Stimulated activated CD8-positive, alpha-beta memory T cell treated with anti-CD3 and anti-CD28 coated beads, Interleukin-12 subunit alpha, Interleukin-12 subunit beta, amount 100 ng/mL, for 24 hours (primary cell): Measurements from ENCODE around the gene N4BP2.

ENCODE experiments used
- DNase-seq: peaks from one replicate; pipeline ENCODE4 v3.0.0-alpha.2; 2020; ENCODE audit errors: extremely low read depth

N4BP2 gene

DNA sequence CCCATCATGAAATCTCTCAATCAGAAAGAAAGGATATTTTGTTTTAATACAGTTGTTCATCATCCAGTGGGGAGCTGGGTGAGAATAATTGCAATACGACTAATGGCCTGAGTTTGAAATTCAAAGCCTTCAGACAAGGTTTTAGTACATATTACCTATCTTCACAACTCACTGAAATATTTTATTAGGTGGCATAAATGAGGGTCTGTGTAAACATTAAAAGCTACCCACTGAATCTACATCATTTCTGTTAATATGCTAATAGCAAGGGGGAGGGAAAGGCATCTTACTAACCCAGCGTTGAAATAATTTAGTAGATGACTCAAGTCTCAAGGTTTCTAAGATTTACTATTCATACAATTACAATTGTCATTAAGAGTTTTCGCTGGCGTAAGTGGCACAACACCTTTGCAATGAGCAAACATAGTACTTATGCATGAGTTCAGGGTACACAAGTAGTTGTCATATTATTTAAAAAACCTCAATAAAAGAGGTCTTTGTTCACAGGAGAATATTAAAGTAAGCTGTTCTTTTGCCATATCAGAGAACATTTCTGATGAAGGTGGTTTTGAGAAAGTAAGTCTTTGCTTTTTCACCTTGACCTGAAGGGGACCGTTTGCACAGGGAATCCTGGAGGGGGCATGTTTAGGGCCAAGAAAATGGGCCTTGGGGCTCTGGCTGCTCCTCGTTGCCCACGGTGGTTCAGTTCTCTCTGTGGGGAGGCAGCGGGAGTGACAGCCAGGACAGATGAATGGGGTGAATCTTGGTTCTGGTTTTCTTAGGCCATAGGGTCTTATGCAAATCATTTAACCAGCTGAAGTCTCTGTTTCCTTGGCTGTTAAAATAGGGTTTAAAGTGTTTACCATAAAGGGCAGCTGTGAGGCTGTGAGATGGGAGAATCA is 135.7 kb downstream of the N4BP2 start:
- DNase-seq: no peak

DNA sequence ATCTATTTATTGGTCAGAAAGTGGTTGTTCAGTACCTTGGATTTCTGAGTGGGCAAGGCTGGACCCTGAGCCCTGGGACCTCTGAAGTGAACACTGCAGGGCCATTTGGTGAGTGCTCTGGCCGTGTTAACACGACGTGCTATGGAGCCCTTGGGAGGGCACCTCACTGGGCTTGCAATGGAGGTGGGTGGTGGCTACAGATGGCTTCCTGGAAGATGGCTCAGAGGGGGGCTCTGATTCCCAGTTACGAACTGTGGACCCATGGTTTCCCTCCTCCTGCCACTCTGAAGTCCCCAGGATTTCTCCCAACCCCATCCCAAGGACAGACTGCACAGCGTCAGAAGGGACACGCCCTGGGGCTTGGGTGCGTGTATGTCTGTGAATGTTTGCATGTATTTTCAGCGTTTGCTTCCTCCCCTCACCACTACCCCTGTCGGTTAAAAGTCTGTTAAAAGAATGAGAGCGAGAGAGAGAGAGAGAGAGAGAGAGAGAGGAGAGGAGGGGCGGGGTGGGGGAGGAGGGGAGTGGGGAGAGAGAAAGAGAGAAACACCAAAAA is 136.4 kb downstream of the N4BP2 start:
- DNase-seq: no peak

DNA sequence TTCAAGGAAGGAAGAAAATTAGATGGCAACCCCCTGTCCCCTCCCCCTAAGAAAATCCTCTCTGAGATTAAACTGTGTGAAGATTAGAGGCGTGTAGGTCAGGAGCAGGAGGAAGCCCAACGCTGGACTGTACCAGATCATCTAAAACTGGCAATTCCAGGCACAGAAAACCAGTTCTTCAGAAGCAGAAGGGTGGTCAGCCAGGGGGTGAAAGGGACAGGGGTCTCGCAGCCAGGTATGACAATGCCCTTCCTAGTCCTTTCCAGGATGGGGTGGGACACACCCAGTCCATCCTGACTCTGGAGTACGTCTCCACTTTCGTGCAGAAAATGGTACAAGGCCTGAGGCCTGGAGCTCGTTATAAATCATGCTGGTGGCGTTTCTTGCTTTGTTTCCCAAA is 136.9 kb downstream of the N4BP2 start:
- no peak for DNase-seq

DNA sequence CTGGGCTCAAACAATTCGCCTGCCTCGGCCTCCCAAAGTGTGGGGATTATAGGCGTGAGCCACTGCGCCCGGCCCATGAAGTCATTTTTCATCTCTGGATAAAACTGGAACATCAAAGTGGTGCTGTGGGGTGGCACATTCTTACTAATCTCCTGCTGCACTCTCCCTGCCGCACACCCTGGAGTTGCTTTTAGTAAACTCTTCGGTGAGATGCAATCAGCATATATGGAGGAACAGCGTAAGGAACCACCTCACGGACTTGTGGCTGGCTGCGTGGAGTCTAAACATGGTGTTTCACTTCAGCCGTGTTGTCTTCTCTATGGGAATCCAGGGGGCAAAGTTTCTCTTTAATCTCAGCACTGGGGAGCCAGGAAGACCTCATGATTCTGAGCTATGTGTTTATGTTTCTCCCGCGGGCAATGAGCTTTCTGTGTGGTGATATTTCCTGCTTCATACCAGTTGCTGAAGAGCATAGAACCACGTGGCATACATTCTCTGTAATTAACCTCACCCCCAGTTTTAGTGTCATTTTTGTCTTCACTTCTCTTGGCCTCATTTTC is 138.0 kb downstream of the N4BP2 start:
- no peak for DNase-seq

DNA sequence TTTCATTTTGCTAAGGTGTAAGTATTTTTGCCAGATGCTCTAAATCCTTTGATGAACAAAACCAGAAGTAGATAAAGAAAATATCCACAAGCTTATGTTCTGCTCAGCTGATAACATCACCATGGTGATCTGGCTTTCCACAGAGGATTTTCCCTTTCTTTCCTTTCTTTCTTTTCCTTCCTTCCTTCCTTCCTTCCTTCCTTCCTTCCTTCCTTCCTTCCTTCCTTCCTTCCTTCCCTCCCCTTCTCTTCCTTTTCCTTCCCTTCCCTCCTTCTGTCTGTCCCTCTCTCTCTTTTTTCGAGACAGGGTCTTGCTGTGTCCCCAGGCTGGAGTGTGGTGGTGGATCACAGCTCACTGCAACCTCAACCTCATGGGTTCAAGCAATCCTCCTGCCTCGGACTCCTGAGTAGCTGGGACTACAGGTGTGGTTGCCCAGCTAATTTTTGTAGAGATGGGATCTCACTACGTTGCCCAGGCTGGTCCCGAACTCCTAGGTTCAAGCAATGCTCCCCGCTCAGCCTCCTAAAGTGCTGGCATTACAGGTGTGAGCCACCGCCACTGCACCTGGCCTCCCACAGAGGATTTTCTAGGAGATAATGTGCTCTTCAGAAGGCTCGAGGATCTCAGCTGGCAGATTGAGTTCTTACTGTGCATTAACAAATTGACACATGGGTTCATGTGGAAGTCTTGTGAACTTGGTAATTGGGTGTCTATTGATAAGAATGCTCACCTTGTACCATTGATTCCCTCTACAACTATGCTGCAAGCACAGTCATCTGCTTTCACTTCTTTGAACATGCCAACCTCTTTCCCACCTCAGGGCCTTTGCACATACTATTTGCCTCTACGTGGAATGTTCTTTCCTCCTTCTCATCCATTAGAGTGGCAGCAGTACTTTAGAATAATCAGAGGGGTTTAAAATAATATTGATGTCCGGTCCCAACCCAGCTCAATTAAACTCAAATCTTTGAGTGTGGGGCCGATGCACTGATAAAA is 138.8 kb downstream of the N4BP2 start:
- no peak for DNase-seq

DNA sequence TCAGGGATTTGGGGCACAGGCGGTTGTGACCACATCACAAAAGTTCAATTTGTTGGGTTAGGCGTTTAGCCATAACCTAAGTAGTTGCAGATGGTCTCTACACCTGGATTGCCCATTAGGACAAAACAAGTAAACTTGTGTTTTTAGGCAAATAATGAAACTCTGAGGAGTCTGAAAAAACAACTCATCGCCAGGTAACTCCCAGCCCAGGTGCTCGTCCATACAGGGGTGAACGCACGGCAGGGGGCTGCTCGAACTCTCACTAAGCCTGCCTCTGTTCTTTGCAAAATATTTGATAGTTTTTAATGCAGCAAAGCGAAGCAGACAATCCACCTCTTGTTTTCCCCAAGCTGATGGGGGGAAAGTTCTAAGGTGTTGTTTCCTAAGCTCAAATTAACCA is 139.6 kb downstream of the N4BP2 start:
- DNase-seq: no peak

- DNase-seq: peak; percentile 46
Observed at GRCh38 chr4:40196724-40197281, 140.2 kb downstream of the N4BP2 start, which contains the start of gene RHOH. Gene RHOH (plus strand): TSS chr4:40197031. CDS start chr4:40243387, 46,356 bp downstream.

DNA sequence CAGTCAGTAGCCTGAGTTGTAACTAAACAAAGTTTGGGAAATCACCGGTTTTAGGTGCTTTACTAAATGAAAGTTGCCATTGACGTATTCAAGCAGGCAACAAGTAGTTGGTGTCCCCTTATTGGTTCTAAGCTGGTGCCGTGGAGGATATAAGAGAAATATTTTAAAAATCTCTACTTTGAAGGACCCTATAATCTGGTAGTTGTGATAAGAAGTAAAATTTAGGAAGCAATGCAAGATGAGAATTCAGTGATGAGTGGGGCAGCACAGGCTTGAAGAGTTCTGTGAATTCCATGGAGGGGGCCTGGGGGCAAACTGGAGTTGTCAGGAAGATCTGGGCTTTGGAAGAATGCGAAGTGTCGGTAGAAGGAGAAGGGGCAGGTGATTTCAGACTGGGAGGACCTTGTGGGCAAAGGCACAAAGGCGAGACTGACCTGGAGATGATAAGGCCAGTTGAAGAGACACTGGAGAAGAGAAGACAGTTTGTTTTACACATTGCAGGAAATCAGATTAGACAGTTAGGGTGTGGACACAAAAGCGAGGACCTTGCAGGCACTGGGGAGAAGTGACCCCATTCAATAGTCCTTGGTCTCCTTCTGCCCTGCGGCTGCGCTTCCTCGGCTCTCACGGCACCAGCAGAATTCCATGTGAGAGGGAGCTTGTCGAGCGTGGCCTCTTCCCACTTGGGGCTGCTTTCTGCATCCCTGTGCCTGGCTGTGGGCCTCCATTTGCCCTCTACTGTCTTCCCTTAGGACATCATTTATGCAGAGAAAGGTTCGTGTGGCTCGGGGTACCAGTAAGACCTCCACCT is 141.4 kb downstream of the N4BP2 start:
- no peak for DNase-seq

DNA sequence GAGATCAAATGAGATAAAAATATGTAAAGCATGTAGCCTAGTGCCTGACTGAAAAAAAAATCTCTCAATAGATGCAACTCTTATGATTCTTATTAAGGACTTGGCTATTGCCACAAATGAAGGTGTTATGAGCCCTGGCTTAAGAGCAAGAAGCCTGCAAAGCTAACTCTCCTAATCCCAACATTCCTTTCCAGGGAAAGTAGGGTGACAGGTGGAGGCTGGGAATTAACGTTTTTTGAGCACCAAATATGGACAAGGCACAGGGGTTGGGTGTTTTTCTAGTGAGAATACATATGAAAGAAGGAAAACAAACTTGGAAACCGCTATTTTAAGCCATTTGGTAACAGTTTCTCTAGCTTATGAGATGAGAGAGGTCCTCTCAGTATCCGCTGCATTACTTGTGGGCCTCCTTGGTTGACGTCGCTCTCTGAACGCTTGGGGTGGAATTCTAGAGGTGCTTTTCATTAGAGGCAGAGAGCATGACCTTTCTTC is 142.6 kb downstream of the N4BP2 start:
- DNase-seq: no peak

DNA sequence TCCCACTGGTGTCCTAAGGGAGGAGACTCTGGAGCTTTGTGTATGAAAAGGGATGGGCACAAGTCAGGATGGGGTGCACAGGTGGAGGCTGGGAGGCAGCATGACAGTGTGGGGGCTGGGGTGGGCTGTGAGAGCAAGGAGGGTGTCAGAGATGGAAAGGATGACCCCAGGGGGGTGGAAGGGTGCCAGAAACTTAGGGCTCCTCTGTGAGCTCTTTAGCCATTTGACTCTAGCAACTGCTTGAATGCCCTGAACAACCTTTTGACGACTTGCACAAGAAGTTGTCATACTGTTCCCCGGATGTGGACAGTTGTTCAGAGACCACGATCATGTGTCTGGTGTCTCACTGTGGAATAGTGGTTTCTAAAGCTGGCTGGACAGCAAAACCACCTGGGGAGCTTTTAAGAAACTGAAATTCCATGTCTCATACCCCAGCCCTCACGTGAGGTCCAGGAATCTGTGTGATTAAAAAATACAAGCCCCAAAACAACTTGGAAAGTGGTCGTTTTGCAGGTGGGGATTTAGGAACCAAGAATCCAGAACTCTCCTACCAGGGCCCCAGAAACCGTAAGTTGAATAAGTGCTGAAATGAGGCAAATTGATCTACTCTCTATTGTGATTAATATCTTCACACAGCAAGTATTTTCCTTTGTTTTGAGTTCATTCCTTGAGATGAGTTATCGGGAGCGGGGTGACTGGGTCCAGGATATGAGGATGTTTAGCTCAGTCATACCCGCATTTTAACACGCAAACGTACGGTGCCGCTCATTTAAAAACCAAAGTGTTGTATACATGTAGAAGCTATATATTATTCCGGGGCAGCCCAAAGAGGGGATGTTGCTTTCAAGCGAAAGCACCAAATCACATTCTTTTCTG is 143.6 kb downstream of the N4BP2 start:
- peak; percentile 40 for DNase-seq

DNA sequence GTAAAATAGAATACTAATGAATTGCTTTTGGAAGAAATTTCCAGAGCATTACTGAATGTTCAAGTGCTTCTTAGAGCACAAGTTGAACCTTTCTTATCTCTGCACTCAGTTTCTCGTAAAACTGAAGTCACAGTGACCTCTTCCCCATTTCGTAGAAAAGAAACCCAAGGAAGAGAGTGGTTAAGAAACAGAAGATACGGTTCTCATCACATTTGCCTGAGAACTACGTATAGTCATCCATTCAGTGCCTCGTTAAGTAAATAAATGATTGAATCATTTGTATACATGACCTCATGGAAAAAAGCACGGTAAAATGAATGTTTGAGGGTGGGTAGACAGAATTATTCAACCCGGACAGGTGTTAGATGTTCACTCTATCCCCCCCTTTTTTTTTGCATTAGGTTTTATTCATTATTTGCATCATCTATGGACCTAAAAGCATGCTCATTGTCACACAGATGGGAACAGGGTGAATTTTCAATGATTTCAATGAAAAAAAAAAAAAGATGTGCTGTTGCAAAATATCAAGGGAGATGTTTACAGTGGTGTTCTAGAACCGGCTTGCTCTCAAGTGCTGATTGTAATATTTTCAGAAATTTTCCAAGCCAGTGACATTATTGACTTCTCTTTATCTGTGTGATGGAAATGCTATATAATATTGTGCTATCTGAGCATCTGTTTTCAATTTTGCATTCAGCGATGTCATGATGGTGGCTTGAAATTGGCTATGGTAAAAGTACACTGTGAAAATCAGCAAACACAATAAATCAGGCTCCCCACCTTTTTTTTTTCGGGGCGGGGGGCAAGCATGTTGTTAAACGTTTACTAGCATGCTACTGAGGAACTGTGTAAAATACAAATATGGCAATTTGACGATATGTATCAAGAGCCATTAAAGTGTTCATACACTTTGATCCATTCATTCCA is 144.5 kb downstream of the N4BP2 start:
- DNase-seq: no peak

- DNase-seq: no peak
Observed at GRCh38 chr4:40201898-40202297, 145.2 kb downstream of the N4BP2 start.

GRCh38 chr4:40202474-40202873 is 145.8 kb downstream of the N4BP2 start:
- DNase-seq: no peak

GRCh38 chr4:40204507-40205258 is 148.0 kb downstream of the N4BP2 start:
- no peak for DNase-seq

DNA sequence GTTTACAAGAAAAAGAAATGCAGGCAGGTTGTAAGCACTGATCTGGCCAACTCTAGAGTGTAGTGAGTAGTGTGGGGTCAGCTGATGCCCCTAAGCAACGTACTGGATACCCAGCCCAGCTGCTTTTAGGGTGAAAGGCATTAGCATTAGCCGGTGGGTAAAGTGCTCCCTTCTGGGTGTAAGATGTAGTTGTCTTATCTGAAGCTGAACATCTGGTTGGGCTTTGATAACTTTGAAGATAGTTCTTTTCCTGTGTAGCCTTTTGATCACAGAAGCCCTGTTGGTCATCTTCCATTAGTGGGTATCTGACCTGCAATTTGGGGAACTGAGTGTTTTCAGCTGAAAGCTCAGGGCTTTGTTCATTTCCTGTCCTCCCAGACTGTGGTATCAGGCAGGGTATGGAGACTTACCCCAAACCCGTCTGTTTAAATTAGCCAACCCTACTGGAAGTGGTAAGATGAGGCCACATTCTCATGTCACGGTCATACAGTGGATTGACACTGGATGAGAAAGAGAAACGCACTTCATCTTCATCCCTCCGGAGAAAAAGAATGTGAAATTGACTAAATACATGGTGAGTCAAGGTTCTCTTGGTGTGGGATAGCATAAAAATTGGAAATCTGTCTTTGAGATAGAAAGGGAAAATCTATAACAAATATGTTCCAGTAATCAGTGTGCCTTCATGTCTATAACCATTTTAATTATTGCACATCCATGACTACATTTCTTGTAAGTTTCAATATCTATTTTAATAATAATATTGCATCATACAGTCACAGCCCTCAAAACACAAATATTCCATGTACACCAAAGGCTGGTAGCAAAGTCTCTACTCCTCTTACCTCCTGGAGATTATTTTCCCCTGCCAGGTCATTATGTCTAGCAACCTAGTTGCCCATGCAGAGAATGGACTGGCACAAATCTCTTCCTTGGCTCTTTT is 148.9 kb downstream of the N4BP2 start:
- DNase-seq: no peak

GRCh38 chr4:40206426-40206825 is 149.8 kb downstream of the N4BP2 start:
- no peak for DNase-seq
